ENCODE results near the gene SMAD7. TPM values are rescaled to one million over a fixed set of nuclear protein-coding genes. Genes with fewer than 3 reads are reported as not detected.

SMAD7 gene
- total RNA-seq, 4 donors from 2014 or later: 40.1 to 69.3 (median 59.2) TPM

GRCh38 chr18:48887294-48887904 lies 63.4 kb downstream of the SMAD7 start:
- TF ChIP-seq POLR2A (IDR thresholded peaks at IDR 0.05) (no peak), CTCF (IDR thresholded peaks at IDR 0.05) (no peak)
- Histone ChIP-seq H3K9me3 (no peaks in the 10 kb centered on the region), H3K27me3 (no peaks in the 10 kb centered on the region), H3K4me1 (peaks cover 0 to 11% of the 10 kb centered on the region in 2 donors), H3K4me3 (replicated peaks in 1 of 3) (no peak overlapping the region), H3K36me3 (no peaks in the 10 kb centered on the region), H3K27ac (no peak overlapping the region)
- WGBS, 2 donors: 95 to 97% methylated on average over 11 to 12 of the region's 12 CpGs
- no peak for DNase-seq
- intact Hi-C loops (cut with DNase I): no loop called here

GRCh38 chr18:48886520-48887293 lies 64.1 kb downstream of the SMAD7 start:
- no peak for DNase-seq
- WGBS, 2 donors: 92 to 93% methylated on average over 8 of the region's 8 CpGs
- H3K27me3 ChIP-seq: no peaks in the 10 kb centered on the region
- intact Hi-C loops (cut with DNase I): no loop called here
- H3K4me1 ChIP-seq: peaks cover 0 to 11% of the 10 kb centered on the region in 2 donors
- no peak overlapping the region for H3K4me3 ChIP-seq (replicated peaks in 1 of 3)
- H3K9me3 ChIP-seq: no peaks in the 10 kb centered on the region
- H3K27ac ChIP-seq: no peak overlapping the region
- no peak for TF ChIP-seq CTCF (IDR thresholded peaks at IDR 0.05)
- TF ChIP-seq POLR2A (IDR thresholded peaks at IDR 0.05): no peak
- H3K36me3 ChIP-seq: no peaks in the 10 kb centered on the region

- no peak overlapping the region for H3K27ac ChIP-seq
- H3K4me3 ChIP-seq (replicated peaks in 1 of 3): no peak overlapping the region
- no peaks in the 10 kb centered on the region for H3K9me3 ChIP-seq
- no peaks in the 10 kb centered on the region for H3K36me3 ChIP-seq
- no peaks in the 10 kb centered on the region for H3K27me3 ChIP-seq
- DNase-seq: no peak
- peaks cover 0 to 11% of the 10 kb centered on the region in 2 donors for H3K4me1 ChIP-seq
- 93 to 98% methylated on average over 7 of the region's 7 CpGs for WGBS, 2 donors
- intact Hi-C loops (cut with DNase I): no loop called here
- TF ChIP-seq POLR2A (IDR thresholded peaks at IDR 0.05) (no peak), CTCF (IDR thresholded peaks at IDR 0.05) (no peak)
Observed at GRCh38 chr18:48885924-48886400, 64.8 kb downstream of the SMAD7 start.

- 92% methylated on average over 11 of the region's 11 CpGs for WGBS, 2 donors
- TF ChIP-seq POLR2A (IDR thresholded peaks at IDR 0.05) (no peak), CTCF (IDR thresholded peaks at IDR 0.05) (no peak)
- intact Hi-C loops (cut with DNase I): no loop called here
- H3K9me3 ChIP-seq: no peaks in the 10 kb centered on the region
- no peak for DNase-seq
- no peaks in the 10 kb centered on the region for H3K36me3 ChIP-seq
- H3K27ac ChIP-seq: no peak overlapping the region
- no peaks in the 10 kb centered on the region for H3K27me3 ChIP-seq
- peaks cover 0 to 11% of the 10 kb centered on the region in 2 donors for H3K4me1 ChIP-seq
- no peak overlapping the region for H3K4me3 ChIP-seq (replicated peaks in 1 of 3)
Observed at GRCh38 chr18:48885266-48885923, 65.4 kb downstream of the SMAD7 start.

Data from thyroid gland (tissue), 4 donors.